ENCODE results near the gene FBL. TPM values are rescaled to one million over a fixed set of nuclear protein-coding genes. Genes with fewer than 3 reads are reported as not detected.
A peak's percentile ranks its signal among the peaks of the same experiment; 100 is the strongest.

Gene FBL
- total RNA-seq, 2 donors from 2014 or later = 482 to 499 TPM

DNA sequence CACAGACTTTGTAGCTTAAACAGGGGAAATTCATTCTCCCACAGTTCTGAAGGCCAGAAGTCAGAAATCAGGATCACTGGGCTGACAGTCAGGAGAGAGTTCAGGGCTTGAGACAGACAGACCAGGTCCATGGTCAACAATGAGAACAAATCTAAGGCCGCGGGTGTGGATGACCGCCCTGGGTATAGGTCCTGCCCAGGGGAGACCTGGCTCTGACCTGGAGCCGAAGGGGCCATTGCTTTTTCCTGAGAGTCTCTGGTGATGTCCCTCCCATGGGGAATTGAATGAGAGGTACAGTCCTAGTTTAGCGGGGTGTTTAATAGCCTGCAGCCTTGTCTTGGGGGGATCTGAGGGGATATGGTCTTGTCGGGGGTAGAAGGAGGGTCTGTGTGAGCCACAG is 25.2 kb upstream of the FBL start:
- Mint-ChIP-seq H3K9me3 (no peaks in the 10 kb centered on the region), H3K4me1 (ENCODE audit: low read depth) (no peaks in the 10 kb centered on the region), H3K36me3 (ENCODE audit: insufficient read depth in 2 of 2) (no peaks in the 10 kb centered on the region), H3K27me3 (ENCODE audit: low read depth) (no peaks in the 10 kb centered on the region), H3K27ac (no peak overlapping the region), H3K4me3 (no peak overlapping the region)
- ATAC-seq (replicated peaks in 1 of 2) (no peak), DNase-seq (no peak)

DNA sequence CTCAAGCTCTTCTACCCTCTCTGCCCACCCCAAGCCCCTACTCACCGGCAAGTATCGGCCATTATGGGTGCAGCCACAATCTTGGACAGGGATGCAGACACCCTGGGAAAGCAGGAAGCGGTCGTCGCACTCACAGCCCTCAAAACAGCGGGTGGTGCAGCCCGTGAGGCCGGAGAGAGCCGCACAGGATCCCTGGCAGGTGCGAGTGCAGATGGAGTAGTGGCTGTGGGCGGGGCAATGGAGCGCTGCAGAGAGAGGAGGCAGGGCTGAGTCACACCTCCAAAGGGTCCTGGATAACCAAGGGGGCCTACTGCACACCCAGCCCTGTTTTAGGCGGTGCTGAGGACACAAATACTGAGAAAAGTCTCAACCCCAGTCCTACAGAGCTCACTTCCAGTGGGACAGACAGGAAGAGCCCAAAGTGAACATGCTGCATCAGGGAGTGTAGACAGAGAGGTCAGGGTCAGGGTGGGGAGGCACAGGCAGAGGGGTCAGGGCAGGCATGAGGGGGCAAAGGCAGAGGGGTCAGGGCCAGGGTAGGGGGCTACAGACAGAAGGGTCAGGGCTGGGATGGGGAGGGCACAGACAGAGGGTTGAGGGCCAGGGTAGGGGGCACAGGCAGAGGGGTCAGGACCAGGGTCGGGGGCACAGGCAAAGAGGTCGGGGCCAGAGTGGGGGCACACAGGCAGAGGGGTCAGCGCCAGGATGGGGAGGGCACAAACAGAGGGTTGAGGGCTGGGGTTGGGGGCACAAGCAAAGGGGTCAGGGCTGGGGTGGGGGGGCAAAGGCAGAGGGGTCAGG is 24.2 kb upstream of the FBL start:
- DNase-seq (no peak), ATAC-seq (replicated peaks in 1 of 2) (no peak)
- Mint-ChIP-seq H3K4me3 (no peak overlapping the region), H3K27me3 (ENCODE audit: low read depth) (no peaks in the 10 kb centered on the region), H3K4me1 (ENCODE audit: low read depth) (no peaks in the 10 kb centered on the region), H3K27ac (no peak overlapping the region), H3K9me3 (no peaks in the 10 kb centered on the region), H3K36me3 (ENCODE audit: insufficient read depth in 2 of 2) (no peaks in the 10 kb centered on the region)

GRCh38 chr19:39867952-39868351 is 21.8 kb upstream of the FBL start:
- Mint-ChIP-seq H3K27ac (no peak overlapping the region), H3K9me3 (no peaks in the 10 kb centered on the region), H3K36me3 (ENCODE audit: insufficient read depth in 2 of 2) (no peaks in the 10 kb centered on the region), H3K4me1 (ENCODE audit: low read depth) (no peaks in the 10 kb centered on the region), H3K27me3 (ENCODE audit: low read depth) (no peaks in the 10 kb centered on the region), H3K4me3 (no peak overlapping the region)
- DNase-seq (no peak), ATAC-seq (replicated peaks in 1 of 2) (no peak)

GRCh38 chr19:39867133-39867532 is 21.0 kb upstream of the FBL start:
- no peaks in the 10 kb centered on the region for H3K4me1 Mint-ChIP-seq (ENCODE audit: low read depth)
- no peaks in the 10 kb centered on the region for H3K9me3 Mint-ChIP-seq
- ATAC-seq (replicated peaks in 1 of 2) (no peak), DNase-seq (no peak)
- H3K36me3 Mint-ChIP-seq (ENCODE audit: insufficient read depth in 2 of 2) = no peaks in the 10 kb centered on the region
- no peaks in the 10 kb centered on the region for H3K27me3 Mint-ChIP-seq (ENCODE audit: low read depth)
- H3K27ac Mint-ChIP-seq = no peak overlapping the region
- no peak overlapping the region for H3K4me3 Mint-ChIP-seq

DNA sequence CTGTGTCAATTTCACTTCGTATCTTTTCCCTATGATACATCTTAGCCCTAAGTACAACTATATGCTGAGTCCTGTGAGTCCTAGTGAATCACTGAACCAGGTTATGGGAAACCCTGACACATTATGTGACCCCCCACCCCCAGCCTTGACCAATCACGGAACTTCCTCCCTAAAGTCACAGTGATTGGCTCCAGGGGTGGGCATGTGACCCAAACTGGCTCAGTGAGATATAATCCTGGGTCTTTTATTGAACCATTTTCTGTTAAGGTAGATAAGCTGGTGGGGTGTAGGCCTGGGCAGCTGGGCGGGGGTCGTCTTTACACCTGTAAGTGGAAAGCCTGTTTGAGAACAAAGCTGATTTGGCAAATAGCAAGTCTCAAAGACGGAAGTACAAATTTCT is 19.8 kb upstream of the FBL start:
- DNase-seq = no peak
- H3K27ac Mint-ChIP-seq = peak overlapping the region; percentile 0
- ATAC-seq (replicated peaks in 1 of 2) = no peak
- no peaks in the 10 kb centered on the region for H3K4me1 Mint-ChIP-seq (ENCODE audit: low read depth)
- H3K27me3 Mint-ChIP-seq (ENCODE audit: low read depth) = no peaks in the 10 kb centered on the region
- H3K9me3 Mint-ChIP-seq = no peaks in the 10 kb centered on the region
- no peak overlapping the region for H3K4me3 Mint-ChIP-seq
- H3K36me3 Mint-ChIP-seq (ENCODE audit: insufficient read depth in 2 of 2) = no peaks in the 10 kb centered on the region

- no peak overlapping the region for H3K27ac Mint-ChIP-seq
Observed at GRCh38 chr19:39865186-39865585, 19.0 kb upstream of the FBL start.

DNA sequence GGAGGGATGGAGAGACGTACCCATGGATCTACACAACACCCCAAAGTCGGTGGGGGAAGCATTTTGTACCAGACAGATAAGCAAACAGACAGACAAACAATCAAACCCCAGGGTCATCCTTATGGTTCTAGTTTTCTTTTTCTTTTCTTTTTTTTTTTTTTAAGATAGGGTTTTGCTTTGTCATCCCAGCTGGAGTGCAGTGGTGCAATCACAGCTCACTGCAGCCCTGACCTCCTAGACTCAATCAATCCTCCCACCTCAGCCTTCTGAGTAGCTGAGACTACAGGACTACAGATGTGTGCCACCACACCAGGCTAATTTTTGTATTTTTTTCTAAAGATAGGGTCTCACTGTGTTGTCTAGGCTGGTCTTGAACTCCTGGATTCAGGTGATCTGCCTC is 17.9 kb upstream of the FBL start:
- Mint-ChIP-seq H3K4me3 (no peak overlapping the region), H3K4me1 (ENCODE audit: low read depth) (no peaks in the 10 kb centered on the region), H3K36me3 (ENCODE audit: insufficient read depth in 2 of 2) (no peaks in the 10 kb centered on the region), H3K27ac (no peak overlapping the region), H3K27me3 (ENCODE audit: low read depth) (no peaks in the 10 kb centered on the region), H3K9me3 (no peaks in the 10 kb centered on the region)
- ATAC-seq (replicated peaks in 1 of 2) (no peak), DNase-seq (no peak)

More at GRCh38 chr19:39865186-39865585, 19.0 kb upstream of the FBL start:
- Mint-ChIP-seq H3K36me3 (ENCODE audit: insufficient read depth in 2 of 2) (no peaks in the 10 kb centered on the region), H3K27me3 (ENCODE audit: low read depth) (no peaks in the 10 kb centered on the region), H3K4me1 (ENCODE audit: low read depth) (no peaks in the 10 kb centered on the region), H3K9me3 (no peaks in the 10 kb centered on the region), H3K4me3 (no peak overlapping the region)
- ATAC-seq (replicated peaks in 1 of 2) = no peak
- DNase-seq = no peak

- Mint-ChIP-seq H3K36me3 (ENCODE audit: insufficient read depth in 2 of 2) (no peaks in the 10 kb centered on the region), H3K4me3 (no peak overlapping the region), H3K27me3 (ENCODE audit: low read depth) (no peaks in the 10 kb centered on the region), H3K27ac (no peak overlapping the region), H3K9me3 (no peaks in the 10 kb centered on the region), H3K4me1 (ENCODE audit: low read depth) (no peaks in the 10 kb centered on the region)
- no peak for ATAC-seq (replicated peaks in 1 of 2)
- no peak for DNase-seq
Observed at GRCh38 chr19:39858541-39858940, 12.4 kb upstream of the FBL start.

DNA sequence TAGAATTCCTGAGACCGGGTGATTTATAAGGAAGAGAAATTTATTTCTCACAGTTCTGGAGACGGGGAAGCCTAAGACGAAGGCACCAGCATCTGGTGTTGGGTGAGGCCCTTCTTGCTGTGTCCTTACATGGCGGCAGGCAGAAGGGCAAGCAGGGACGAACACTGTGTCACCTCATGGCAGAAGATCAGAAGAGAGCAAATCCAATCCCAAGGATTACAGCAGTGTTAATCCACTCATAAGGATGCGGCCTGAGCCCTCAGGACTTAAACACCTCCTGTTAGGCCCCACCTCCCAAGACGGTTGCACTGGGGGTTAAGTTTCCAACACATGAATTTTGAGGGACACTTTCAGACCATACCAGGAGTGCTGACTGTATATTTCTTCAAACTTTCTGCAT is 6.7 kb upstream of the FBL start:
- Mint-ChIP-seq H3K27ac (no peak overlapping the region), H3K36me3 (ENCODE audit: insufficient read depth in 2 of 2) (no peaks in the 10 kb centered on the region), H3K4me1 (ENCODE audit: low read depth) (no peaks in the 10 kb centered on the region), H3K4me3 (no peak overlapping the region), H3K27me3 (ENCODE audit: low read depth) (no peaks in the 10 kb centered on the region), H3K9me3 (no peaks in the 10 kb centered on the region)
- no peak for DNase-seq
- ATAC-seq (replicated peaks in 1 of 2) = no peak

GRCh38 chr19:39850892-39851291 is 4.7 kb upstream of the FBL start:
- ATAC-seq (replicated peaks in 1 of 2) (no peak), DNase-seq (no peak)
- Mint-ChIP-seq H3K27me3 (ENCODE audit: low read depth) (no peaks in the 10 kb centered on the region), H3K4me3 (no peak overlapping the region), H3K27ac (no peak overlapping the region), H3K9me3 (no peaks in the 10 kb centered on the region), H3K36me3 (ENCODE audit: insufficient read depth in 2 of 2) (peaks cover 0 to under 1% of the 10 kb centered on the region in 2 donors), H3K4me1 (ENCODE audit: low read depth) (peaks cover 10% of the 10 kb centered on the region)

DNA sequence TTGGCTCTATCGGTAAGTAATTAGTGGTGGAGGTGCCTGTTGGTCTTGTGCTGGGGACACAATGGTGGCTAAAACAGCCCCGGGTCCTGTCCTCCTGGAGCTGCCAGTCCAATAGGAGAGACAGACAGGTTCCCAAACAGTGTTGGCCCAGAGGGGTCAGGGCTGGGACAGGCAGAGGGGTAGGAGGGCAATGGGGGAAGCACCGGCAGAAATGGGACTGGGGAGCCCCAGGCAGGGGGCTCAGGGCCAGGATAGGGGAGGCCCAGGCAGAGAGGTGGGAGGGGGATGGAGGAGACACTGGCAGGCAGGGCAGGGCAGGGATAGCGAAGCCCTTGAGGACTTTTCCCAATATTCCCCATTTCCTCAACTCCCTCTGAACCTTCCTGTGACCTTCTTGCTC is 2.2 kb upstream of the FBL start:
- peaks cover 2 to 3% of the 10 kb centered on the region in 2 donors for H3K36me3 Mint-ChIP-seq (ENCODE audit: insufficient read depth in 2 of 2)
- H3K27ac Mint-ChIP-seq = no peak overlapping the region
- H3K9me3 Mint-ChIP-seq = no peaks in the 10 kb centered on the region
- DNase-seq (no peak), ATAC-seq (replicated peaks in 1 of 2) (no peak)
- peaks cover 28% of the 10 kb centered on the region for H3K4me1 Mint-ChIP-seq (ENCODE audit: low read depth)
- H3K4me3 Mint-ChIP-seq = no peak overlapping the region
- H3K27me3 Mint-ChIP-seq (ENCODE audit: low read depth) = no peaks in the 10 kb centered on the region

DNA sequence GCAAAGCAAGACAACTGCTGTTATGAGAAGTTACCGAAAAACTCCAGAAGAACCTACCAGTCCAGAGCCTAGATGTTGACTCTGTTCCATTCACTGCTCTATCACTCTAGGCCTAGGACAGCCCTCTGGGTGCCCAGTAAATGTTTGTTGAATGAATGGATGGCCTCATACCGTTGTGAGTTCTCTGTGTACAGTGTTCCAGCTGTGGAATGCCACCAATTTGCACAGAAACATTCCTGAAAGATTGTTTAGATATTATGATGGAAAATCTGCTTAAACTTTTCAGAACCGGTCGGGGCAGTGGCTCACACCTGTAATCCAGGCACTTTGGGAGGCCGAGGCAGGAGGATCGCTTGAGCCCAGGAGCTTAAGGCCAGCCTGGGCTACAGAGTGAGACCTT is 1.3 kb upstream of the FBL start:
- ATAC-seq (replicated peaks in 1 of 2) = no peak
- peaks cover 37% of the 10 kb centered on the region for H3K4me1 Mint-ChIP-seq (ENCODE audit: low read depth)

DNA sequence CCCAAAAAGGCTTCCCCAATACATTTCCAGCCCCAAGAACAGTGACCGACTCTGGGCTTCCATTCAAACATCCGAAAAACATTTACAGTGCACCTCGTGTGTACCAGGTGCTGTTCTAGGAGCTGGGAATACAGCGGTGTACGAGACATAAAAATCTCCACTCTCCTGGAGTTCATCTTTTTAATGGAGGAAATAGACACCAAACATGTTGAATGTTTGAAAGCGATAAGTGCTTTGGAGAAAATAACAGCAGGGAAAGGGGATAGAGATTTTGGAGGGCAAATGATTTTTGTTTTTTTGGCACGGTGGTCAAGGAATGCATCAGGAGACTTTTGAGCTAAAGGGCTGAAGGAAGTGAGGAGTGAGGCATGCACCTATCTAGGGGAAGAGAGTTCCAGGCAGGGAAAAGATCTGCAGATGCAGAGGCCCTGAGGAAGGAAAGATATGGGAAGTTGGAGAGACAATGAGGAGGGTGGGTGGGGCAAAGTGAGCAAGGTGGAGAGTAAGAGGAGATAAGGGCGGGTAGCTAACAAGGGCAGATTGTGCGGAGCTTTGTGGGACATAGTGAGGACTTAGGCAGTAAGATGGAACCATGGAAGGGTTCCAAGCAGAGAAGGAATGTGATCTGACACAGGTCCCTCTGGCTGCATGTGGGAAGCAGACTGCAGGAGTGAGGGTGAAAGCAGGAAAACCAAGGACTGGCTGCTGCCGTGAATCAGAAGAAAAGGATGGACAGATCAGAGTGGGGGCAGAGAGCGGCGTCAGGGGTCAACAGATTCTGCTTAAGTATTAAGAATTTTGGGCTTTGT is 703 bp upstream of the FBL start:
- Mint-ChIP-seq H3K4me3 (peak overlapping the region; percentile 79 to 94), H3K27me3 (ENCODE audit: low read depth) (no peaks in the 10 kb centered on the region), H3K9me3 (no peaks in the 10 kb centered on the region), H3K36me3 (ENCODE audit: insufficient read depth in 2 of 2) (peaks cover 3 to 5% of the 10 kb centered on the region in 2 donors), H3K4me1 (ENCODE audit: low read depth) (peaks cover 44% of the 10 kb centered on the region), H3K27ac (peak overlapping the region; percentile 93)
- DNase-seq (no peak), ATAC-seq (replicated peaks in 1 of 2) (no peak)

More for the DNA sequence above, 1.3 kb upstream of the FBL start:
- Mint-ChIP-seq H3K4me3 (peak overlapping the region in 1 of 2 donors; percentile 79), H3K9me3 (no peaks in the 10 kb centered on the region), H3K27ac (no peak overlapping the region), H3K36me3 (ENCODE audit: insufficient read depth in 2 of 2) (peaks cover 3% of the 10 kb centered on the region in 2 donors), H3K27me3 (ENCODE audit: low read depth) (no peaks in the 10 kb centered on the region)
- DNase-seq = no peak

Measured in activated T-cell treated with anti-CD3 and anti-CD28 coated beads, Interleukin-2, amount 50 U/mL, for 72 hours (primary cell).